RWPE1 (cell line): Measurements from ENCODE around the gene KLF7.

Source experiments
- CTCF ChIA-PET: fragments of 350-600 bp; sonication (Branson Sonifier 250); formaldehyde crosslinking; extraction: SDS; loops from one replicate; lab custom pipeline; 2021; lab: Yijun Ruan, JAX
- POLR2A ChIA-PET: fragments of 400-600 bp; formaldehyde crosslinking; extraction: SDS; loops from one replicate; lab custom pipeline; 2020; ENCODE audit warnings: antibody characterized with exemption; ENCODE audit not compliant: low non-redundant PET; lab: Yijun Ruan, JAX
- DNase-seq: peaks from one replicate; pipeline ENCODE4 v3.0.0; 2012; ENCODE audit warnings: low spot score
- H3K27ac ChIP-seq: fragments of 450-650 bp; 2 replicates; pipeline ENCODE4 v1.5.1; 2017
- CTCF ChIP-seq: fragments of 450-650 bp; conservative IDR thresholded peaks from 2 replicates; pipeline ENCODE4 v1.5.1; 2017; ENCODE audit warnings: low read depth, mild to moderate bottlenecking

KLF7 gene

DNA sequence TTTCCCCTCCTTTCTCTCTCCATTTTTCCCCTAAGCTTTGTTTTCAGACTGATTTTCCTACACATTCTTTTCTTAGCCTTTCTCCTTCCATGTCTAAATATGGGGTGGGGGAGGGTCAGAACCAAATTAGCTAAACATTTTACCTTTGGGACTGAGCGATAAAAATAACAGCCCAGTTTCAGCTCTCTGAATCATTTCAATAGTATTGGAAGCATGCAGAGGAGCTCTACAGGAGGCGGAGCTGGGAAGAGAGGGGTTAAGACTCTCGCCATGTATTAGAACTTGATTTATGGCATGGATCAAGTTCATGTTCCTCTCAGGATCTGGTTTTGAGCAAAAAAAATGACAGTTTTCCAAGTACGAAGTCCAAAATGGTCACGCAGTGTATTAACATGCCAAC is 117.3 kb downstream of the KLF7 start:
- ChIA-PET POLR2A (no interaction called here), CTCF (no interaction called here)
- no peak overlapping the region for H3K27ac ChIP-seq
- no peak for DNase-seq
- TF ChIP-seq CTCF: no peak

DNA sequence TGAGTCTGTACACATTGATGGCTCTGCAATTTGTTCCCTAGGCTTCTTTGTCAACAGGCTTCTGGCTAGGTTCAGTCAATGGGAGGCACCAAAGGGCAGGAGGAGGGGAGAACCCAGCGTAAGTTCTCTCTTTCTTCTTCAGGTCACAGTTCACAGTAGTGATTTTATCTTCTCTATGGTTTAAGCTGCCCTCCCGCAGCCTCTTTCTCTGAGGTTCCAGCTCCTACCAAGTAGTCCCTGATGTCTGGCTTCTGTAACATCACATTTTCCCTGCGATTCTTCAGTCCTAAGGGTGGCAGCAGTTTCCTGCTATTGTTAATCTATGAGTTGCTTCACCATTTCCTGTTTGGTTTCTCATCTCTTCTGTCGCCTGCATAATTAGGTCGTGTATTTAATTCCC is 119.0 kb downstream of the KLF7 start:
- ChIA-PET POLR2A (no interaction called here), CTCF (no interaction called here)

DNA sequence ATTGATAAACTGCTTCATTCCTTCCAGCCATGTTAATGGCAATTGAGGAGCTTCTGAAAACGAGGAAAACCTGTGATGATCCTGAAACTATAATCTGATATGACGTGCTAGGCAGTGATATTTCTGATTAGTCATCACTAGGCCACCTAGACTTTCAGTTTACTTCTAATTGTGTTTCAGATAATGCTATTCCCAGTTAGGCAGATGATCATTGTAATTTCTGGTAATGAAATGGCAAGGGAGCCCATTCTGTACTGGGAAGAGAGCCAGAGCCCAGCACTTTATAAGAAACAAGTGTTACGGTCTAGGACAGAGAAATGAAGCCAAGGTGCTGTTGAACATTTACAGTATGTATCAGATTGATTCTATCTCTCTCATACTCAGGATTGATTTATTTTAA is 120.2 kb downstream of the KLF7 start:
- POLR2A ChIA-PET: no interaction called here
- no peak for DNase-seq
- no peak for TF ChIP-seq CTCF
- CTCF ChIA-PET: interaction anchor here (0.6 kb wide), 1 partner anchor 51 kb away, joined by 3 read pairs; no protein-coding TSS in a partner anchor
- no peak overlapping the region for H3K27ac ChIP-seq

More for the DNA sequence above, 119.0 kb downstream of the KLF7 start:
- TF ChIP-seq CTCF: no peak
- DNase-seq: no peak
- H3K27ac ChIP-seq: no peak overlapping the region

DNA sequence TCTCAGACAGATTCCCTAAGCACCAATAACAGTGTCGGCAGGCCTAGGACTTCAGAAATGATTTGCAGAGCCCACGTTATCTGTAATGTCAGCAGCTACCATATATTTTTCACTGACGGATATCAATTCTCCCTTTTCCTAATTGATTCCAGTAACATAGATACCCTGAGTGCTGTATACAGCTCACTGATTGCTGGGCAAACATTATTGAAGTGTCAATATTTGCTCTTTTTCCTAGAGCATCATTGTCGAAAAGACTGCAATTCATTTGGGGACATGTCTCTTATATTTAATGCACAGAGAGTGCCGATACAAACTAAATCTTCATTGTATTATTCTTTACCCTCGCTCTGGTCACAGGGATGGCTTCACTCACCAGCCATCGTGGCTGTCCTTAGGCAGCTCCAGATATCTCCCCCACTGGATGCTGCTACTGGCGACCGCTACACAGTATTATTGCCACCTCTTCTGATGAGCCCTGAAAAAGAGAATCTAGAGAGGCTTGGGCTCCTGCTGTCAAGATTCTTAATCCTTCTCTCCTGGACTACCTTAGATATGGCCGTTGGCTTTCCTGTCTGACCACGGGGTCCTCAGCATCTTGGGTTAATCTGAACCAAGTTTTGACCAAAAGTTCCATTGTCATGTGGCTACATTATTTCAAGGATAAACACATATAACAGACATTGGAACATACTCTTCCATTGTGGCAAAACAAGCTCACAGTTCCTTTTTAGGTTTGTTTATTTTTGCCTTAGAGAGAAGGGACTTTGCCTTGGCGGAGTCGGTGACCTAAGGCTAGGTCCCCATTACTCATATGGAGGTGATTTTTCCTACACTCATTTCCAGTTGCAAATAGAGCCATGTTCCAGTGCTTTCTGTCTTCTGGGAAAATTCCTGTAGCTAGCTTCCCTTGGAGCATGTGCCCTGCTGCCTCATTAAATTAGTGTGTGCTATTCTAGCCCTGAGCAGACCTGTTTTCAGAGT is 121.1 kb downstream of the KLF7 start:
- ChIA-PET CTCF (interaction anchor here (0.6 kb wide), 1 partner anchor 63 kb away, joined by 3 read pairs; no protein-coding TSS in a partner anchor), POLR2A (no interaction called here)
- H3K27ac ChIP-seq: no peak overlapping the region
- DNase-seq: no peak
- TF ChIP-seq CTCF: no peak

DNA sequence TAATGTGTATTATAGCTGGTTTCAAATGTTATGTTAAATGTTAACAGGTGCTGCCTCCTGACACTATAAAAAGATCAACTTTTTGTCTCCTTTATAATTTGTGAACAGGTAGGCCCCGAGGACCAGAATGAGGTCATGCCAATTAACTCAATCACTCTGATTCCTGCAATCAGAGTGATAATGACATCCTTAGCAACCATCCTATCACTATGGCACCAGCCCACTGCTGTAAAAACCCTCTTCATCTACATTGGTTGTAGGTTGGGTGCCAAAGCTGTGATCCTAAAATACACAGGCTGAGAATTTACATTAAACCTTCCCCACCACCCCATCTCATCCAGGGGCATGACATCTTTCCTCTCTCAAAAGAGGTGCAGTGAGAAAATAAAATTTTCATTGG is 122.9 kb downstream of the KLF7 start:
- POLR2A ChIA-PET: no interaction called here
- CTCF ChIA-PET: no interaction called here
- no peak for DNase-seq

More for the DNA sequence above, 122.9 kb downstream of the KLF7 start:
- TF ChIP-seq CTCF: no peak
- no peak overlapping the region for H3K27ac ChIP-seq
